ENCODE results near the gene PRELP.

PRELP gene

GRCh38 chr1:203519896-203520295, 44.3 kb downstream of the PRELP start:
- Histone ChIP-seq H3K27me3 (ENCODE audit: control insufficient read depth in 1 of 2, insufficient read depth in 2 of 2, low read length in 2 of 2) (no peaks in the 10 kb centered on the region), H3K27ac (ENCODE audit: low read depth, low read length) (no peak overlapping the region), H3K4me1 (ENCODE audit: insufficient read depth, low read length) (peaks cover 47% of the 10 kb centered on the region), H3K9me3 (ENCODE audit: low read length) (no peaks in the 10 kb centered on the region), H3K4me3 (ENCODE audit: low read depth in 1 of 2, low read length in 2 of 2) (no peak overlapping the region), H3K36me3 (ENCODE audit: insufficient read depth, low read length) (no peaks in the 10 kb centered on the region), H3K9ac (ENCODE audit: low read length) (no peak overlapping the region)

DNA sequence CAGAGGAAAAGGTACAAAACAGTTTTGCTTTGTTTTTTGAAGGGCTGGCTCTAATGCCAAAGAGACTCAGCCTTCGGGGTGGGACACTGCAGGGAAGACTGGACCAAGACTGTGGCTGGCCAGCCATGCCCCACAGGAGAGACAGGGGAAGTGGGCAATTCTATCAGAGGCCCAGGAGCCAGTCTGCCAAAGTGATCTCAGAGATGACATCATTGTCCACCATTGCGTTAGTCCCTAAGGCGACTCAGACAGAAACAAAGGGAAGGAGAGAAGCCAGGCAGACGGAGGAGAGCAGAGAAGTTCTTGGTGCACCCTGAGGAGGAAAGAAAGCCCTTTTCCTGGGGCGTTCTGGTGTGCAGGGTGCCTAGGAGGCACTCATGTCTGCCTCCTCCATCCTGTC, 44.7 kb downstream of the PRELP start:
- Histone ChIP-seq H3K27ac (ENCODE audit: low read depth, low read length) (no peak overlapping the region), H3K9me3 (ENCODE audit: low read length) (no peaks in the 10 kb centered on the region), H3K36me3 (ENCODE audit: insufficient read depth, low read length) (no peaks in the 10 kb centered on the region), H3K4me3 (ENCODE audit: low read depth in 1 of 2, low read length in 2 of 2) (peak overlapping the region in 1 of 2 donors; percentile 8), H3K27me3 (ENCODE audit: control insufficient read depth in 1 of 2, insufficient read depth in 2 of 2, low read length in 2 of 2) (no peaks in the 10 kb centered on the region), H3K4me1 (ENCODE audit: insufficient read depth, low read length) (peaks cover 52% of the 10 kb centered on the region), H3K9ac (ENCODE audit: low read length) (no peak overlapping the region)

- H3K27ac ChIP-seq (ENCODE audit: low read depth, low read length): peak overlapping the region; percentile 33
- H3K4me3 ChIP-seq (ENCODE audit: low read depth in 1 of 2, low read length in 2 of 2): no peak overlapping the region
- no peak overlapping the region for H3K9ac ChIP-seq (ENCODE audit: low read length)
- H3K9me3 ChIP-seq (ENCODE audit: low read length): no peaks in the 10 kb centered on the region
- H3K4me1 ChIP-seq (ENCODE audit: insufficient read depth, low read length): peaks cover 58% of the 10 kb centered on the region
- no peaks in the 10 kb centered on the region for H3K36me3 ChIP-seq (ENCODE audit: insufficient read depth, low read length)
- no peaks in the 10 kb centered on the region for H3K27me3 ChIP-seq (ENCODE audit: control insufficient read depth in 1 of 2, insufficient read depth in 2 of 2, low read length in 2 of 2)
Observed at GRCh38 chr1:203521074-203521794, 45.6 kb downstream of the PRELP start.

DNA sequence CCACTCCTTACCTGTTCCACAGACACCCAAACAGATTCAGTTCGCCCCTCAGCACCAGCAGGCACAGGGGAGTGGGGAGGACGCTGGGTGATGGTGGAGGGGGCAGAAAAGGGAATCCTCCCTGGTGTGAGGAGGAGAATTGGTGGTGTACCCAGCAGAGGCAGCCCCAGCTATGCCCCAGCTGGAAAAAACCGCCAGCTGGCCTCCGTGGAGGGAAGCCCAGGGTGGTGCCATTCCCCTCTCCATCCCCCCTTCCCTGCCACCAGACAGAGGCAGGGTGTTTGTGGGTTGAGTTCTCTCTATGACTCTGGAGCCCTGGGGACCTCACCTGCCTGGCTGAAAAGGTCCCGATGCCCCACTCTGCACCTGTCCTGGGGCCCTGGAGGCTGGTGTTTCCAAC, 46.2 kb downstream of the PRELP start:
- Histone ChIP-seq H3K36me3 (ENCODE audit: insufficient read depth, low read length) (no peaks in the 10 kb centered on the region), H3K4me1 (ENCODE audit: insufficient read depth, low read length) (peaks cover 64% of the 10 kb centered on the region), H3K27me3 (ENCODE audit: control insufficient read depth in 1 of 2, insufficient read depth in 2 of 2, low read length in 2 of 2) (no peaks in the 10 kb centered on the region), H3K9me3 (ENCODE audit: low read length) (no peaks in the 10 kb centered on the region), H3K27ac (ENCODE audit: low read depth, low read length) (peak overlapping the region; percentile 33), H3K9ac (ENCODE audit: low read length) (no peak overlapping the region), H3K4me3 (ENCODE audit: low read depth in 1 of 2, low read length in 2 of 2) (no peak overlapping the region)

DNA sequence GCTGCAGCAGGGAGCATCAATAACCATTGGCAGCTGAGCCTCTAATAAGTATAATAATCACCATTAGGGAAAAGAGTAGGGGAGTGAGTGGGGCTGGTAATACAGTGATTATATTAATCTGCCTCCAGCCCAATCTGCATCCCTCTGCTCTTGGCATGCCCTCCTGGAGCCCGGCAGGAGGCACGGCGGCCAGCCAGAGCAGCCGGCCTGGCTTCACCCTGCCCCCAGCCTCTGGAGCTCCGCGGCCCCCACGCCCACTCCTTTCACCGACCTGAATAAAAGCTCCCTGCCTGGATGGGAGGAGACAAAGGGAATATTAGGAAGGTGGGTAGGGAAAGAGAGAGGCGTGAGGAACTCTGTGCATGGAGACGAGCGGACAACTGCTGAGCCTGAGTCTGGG, 46.6 kb downstream of the PRELP start:
- Histone ChIP-seq H3K36me3 (ENCODE audit: insufficient read depth, low read length) (no peaks in the 10 kb centered on the region), H3K4me3 (ENCODE audit: low read depth in 1 of 2, low read length in 2 of 2) (no peak overlapping the region), H3K27ac (ENCODE audit: low read depth, low read length) (peak overlapping the region; percentile 33), H3K9ac (ENCODE audit: low read length) (no peak overlapping the region), H3K27me3 (ENCODE audit: control insufficient read depth in 1 of 2, insufficient read depth in 2 of 2, low read length in 2 of 2) (no peaks in the 10 kb centered on the region), H3K9me3 (ENCODE audit: low read length) (no peaks in the 10 kb centered on the region), H3K4me1 (ENCODE audit: insufficient read depth, low read length) (peaks cover 66% of the 10 kb centered on the region)

- Histone ChIP-seq H3K27ac (ENCODE audit: low read depth, low read length) (peak overlapping the region; percentile 12), H3K4me3 (ENCODE audit: low read depth in 1 of 2, low read length in 2 of 2) (no peak overlapping the region), H3K4me1 (ENCODE audit: insufficient read depth, low read length) (peaks cover 66% of the 10 kb centered on the region)
Observed at GRCh38 chr1:203523667-203524066, 48.1 kb downstream of the PRELP start.

GRCh38 chr1:203524152-203524551, 48.5 kb downstream of the PRELP start:
- Histone ChIP-seq H3K9ac (ENCODE audit: low read length) (no peak overlapping the region), H3K4me3 (ENCODE audit: low read depth in 1 of 2, low read length in 2 of 2) (no peak overlapping the region), H3K9me3 (ENCODE audit: low read length) (no peaks in the 10 kb centered on the region), H3K27ac (ENCODE audit: low read depth, low read length) (peak overlapping the region; percentile 12), H3K36me3 (ENCODE audit: insufficient read depth, low read length) (no peaks in the 10 kb centered on the region), H3K27me3 (ENCODE audit: control insufficient read depth in 1 of 2, insufficient read depth in 2 of 2, low read length in 2 of 2) (no peaks in the 10 kb centered on the region), H3K4me1 (ENCODE audit: insufficient read depth, low read length) (peaks cover 66% of the 10 kb centered on the region)

More at GRCh38 chr1:203523667-203524066, 48.1 kb downstream of the PRELP start:
- H3K27me3 ChIP-seq (ENCODE audit: control insufficient read depth in 1 of 2, insufficient read depth in 2 of 2, low read length in 2 of 2): no peaks in the 10 kb centered on the region
- no peaks in the 10 kb centered on the region for H3K9me3 ChIP-seq (ENCODE audit: low read length)
- H3K36me3 ChIP-seq (ENCODE audit: insufficient read depth, low read length): no peaks in the 10 kb centered on the region
- H3K9ac ChIP-seq (ENCODE audit: low read length): no peak overlapping the region

GRCh38 chr1:203524824-203525223, 49.2 kb downstream of the PRELP start:
- H3K36me3 ChIP-seq (ENCODE audit: insufficient read depth, low read length): no peaks in the 10 kb centered on the region
- no peaks in the 10 kb centered on the region for H3K9me3 ChIP-seq (ENCODE audit: low read length)
- no peak overlapping the region for H3K4me3 ChIP-seq (ENCODE audit: low read depth in 1 of 2, low read length in 2 of 2)
- no peak overlapping the region for H3K9ac ChIP-seq (ENCODE audit: low read length)
- H3K27me3 ChIP-seq (ENCODE audit: control insufficient read depth in 1 of 2, insufficient read depth in 2 of 2, low read length in 2 of 2): no peaks in the 10 kb centered on the region
- H3K4me1 ChIP-seq (ENCODE audit: insufficient read depth, low read length): peaks cover 60% of the 10 kb centered on the region
- H3K27ac ChIP-seq (ENCODE audit: low read depth, low read length): no peak overlapping the region

DNA sequence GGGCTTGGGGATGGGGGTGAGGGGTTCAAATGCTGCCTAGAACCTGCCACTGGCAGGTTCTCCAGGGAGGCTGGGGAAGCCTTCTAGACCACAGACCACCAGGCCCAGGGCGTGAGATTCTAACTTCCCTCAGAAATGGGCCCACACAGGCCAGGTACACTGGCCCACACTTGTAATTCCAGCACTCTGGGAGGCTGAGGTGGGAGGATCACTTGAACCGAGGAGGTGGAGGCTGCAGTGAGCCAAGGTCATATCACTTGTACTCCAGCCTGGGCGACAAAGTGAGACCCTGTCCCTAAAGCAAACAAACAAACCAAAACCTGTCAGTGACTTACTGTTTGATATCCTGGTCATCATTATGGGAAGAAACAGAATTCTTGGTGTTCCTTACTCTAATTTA, 50.1 kb downstream of the PRELP start:
- H3K27ac ChIP-seq (ENCODE audit: low read depth, low read length): no peak overlapping the region
- no peaks in the 10 kb centered on the region for H3K36me3 ChIP-seq (ENCODE audit: insufficient read depth, low read length)
- no peak overlapping the region for H3K4me3 ChIP-seq (ENCODE audit: low read depth in 1 of 2, low read length in 2 of 2)
- H3K4me1 ChIP-seq (ENCODE audit: insufficient read depth, low read length): peaks cover 55% of the 10 kb centered on the region
- no peaks in the 10 kb centered on the region for H3K27me3 ChIP-seq (ENCODE audit: control insufficient read depth in 1 of 2, insufficient read depth in 2 of 2, low read length in 2 of 2)
- H3K9ac ChIP-seq (ENCODE audit: low read length): no peak overlapping the region
- H3K9me3 ChIP-seq (ENCODE audit: low read length): no peaks in the 10 kb centered on the region

- no peak overlapping the region for H3K4me3 ChIP-seq (ENCODE audit: low read depth in 1 of 2, low read length in 2 of 2)
- H3K36me3 ChIP-seq (ENCODE audit: insufficient read depth, low read length): no peaks in the 10 kb centered on the region
- no peak overlapping the region for H3K9ac ChIP-seq (ENCODE audit: low read length)
- H3K27ac ChIP-seq (ENCODE audit: low read depth, low read length): no peak overlapping the region
- H3K27me3 ChIP-seq (ENCODE audit: control insufficient read depth in 1 of 2, insufficient read depth in 2 of 2, low read length in 2 of 2): no peaks in the 10 kb centered on the region
- no peaks in the 10 kb centered on the region for H3K9me3 ChIP-seq (ENCODE audit: low read length)
- H3K4me1 ChIP-seq (ENCODE audit: insufficient read depth, low read length): peaks cover 50% of the 10 kb centered on the region
Observed at GRCh38 chr1:203526130-203526529, 50.5 kb downstream of the PRELP start.

- H3K9ac ChIP-seq (ENCODE audit: low read length): no peak overlapping the region
- H3K27ac ChIP-seq (ENCODE audit: low read depth, low read length): no peak overlapping the region
- H3K36me3 ChIP-seq (ENCODE audit: insufficient read depth, low read length): no peaks in the 10 kb centered on the region
- no peaks in the 10 kb centered on the region for H3K9me3 ChIP-seq (ENCODE audit: low read length)
- H3K4me1 ChIP-seq (ENCODE audit: insufficient read depth, low read length): peaks cover 46% of the 10 kb centered on the region
- H3K27me3 ChIP-seq (ENCODE audit: control insufficient read depth in 1 of 2, insufficient read depth in 2 of 2, low read length in 2 of 2): no peaks in the 10 kb centered on the region
- H3K4me3 ChIP-seq (ENCODE audit: low read depth in 1 of 2, low read length in 2 of 2): no peak overlapping the region
Observed at GRCh38 chr1:203526572-203526971, 51.0 kb downstream of the PRELP start.

DNA sequence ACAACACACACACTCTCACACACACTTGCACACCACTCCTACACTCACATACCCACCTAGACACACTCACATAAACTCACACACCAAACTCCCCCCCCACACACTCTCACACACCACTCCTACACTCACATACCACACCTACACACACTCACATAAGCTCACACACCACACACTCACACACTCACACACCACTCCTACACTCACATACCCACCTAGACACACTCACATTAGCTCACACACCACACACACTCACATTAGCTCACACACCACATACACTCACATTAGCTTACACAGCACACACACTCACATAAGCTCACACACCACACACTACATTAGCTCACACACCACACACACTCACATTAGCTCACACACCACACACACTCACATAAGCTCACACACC, 51.4 kb downstream of the PRELP start:
- Histone ChIP-seq H3K4me1 (ENCODE audit: insufficient read depth, low read length) (peaks cover 41% of the 10 kb centered on the region), H3K9ac (ENCODE audit: low read length) (no peak overlapping the region), H3K36me3 (ENCODE audit: insufficient read depth, low read length) (no peaks in the 10 kb centered on the region), H3K27ac (ENCODE audit: low read depth, low read length) (no peak overlapping the region), H3K4me3 (ENCODE audit: low read depth in 1 of 2, low read length in 2 of 2) (no peak overlapping the region), H3K9me3 (ENCODE audit: low read length) (no peaks in the 10 kb centered on the region), H3K27me3 (ENCODE audit: control insufficient read depth in 1 of 2, insufficient read depth in 2 of 2, low read length in 2 of 2) (no peaks in the 10 kb centered on the region)

Measured in muscle layer of colon (tissue), 2 donors.